K562 (cell line): Measurements from ENCODE around the gene MAD1L1. TPM values are rescaled to one million over a fixed set of nuclear protein-coding genes. Genes with fewer than 3 reads are reported as not detected.

Experiments used
- ARID4B ChIP-seq: sonication (generic); formaldehyde crosslinking; IDR thresholded peaks from 2 replicates; pipeline ENCODE4 v1.8.0; 2022; ENCODE audit warnings: mild to moderate bottlenecking, missing genetic modification reagents
- MGA ChIP-seq: fragments of 450-650 bp; IDR thresholded peaks from 2 replicates; pipeline ENCODE4 v1.6.1; 2016; ENCODE audit warnings: mild to moderate bottlenecking, moderate library complexity
- POLR2H ChIP-seq: IDR thresholded peaks from 2 replicates; pipeline ENCODE4 v1.6.1; 2016; ENCODE audit warnings: missing genetic modification characterization, low read depth, mild to moderate bottlenecking, control low read depth, missing compliant biosample characterization, moderate library complexity
- ZBTB33 ChIP-seq: sonication (generic); formaldehyde crosslinking; IDR thresholded peaks from 2 replicates; pipeline ENCODE4 v1.8.1; 2023; ENCODE audit warnings: mild to moderate bottlenecking, missing genetic modification reagents
- polyA plus RNA-seq, 8 experiments: library from polyadenylated mRNA; depleted of rRNA in 4 of 8; stranded (reverse) in 5 of 8; unstranded in 3 of 8; fragments of >200 nt; fragmentation: Nextera tagmentation in 2 of 8; fragmentation: Illumina TruSeq in 1 of 8; extraction: Ambion mirVana in 2 of 8; extraction: Trizol in 1 of 8; gene quantifications; 2 replicates each; pipeline versions ENCODE4 v1.2.1 to v1.2.3, GENCODE V29; 2011 to 2014; ENCODE audit warnings: inconsistent platforms in 1 of 8, missing spikeins in 1 of 8
- total RNA-seq, 7 experiments: library from RNA; depleted of rRNA in 6 of 7; stranded (reverse); fragments of >200 nt in 6 of 7; fragmentation: Illumina TruSeq in 2 of 7; extraction: Trizol in 2 of 7; gene quantifications; 2 replicates each; pipeline versions ENCODE4 v1.2.1 to v1.2.3, GENCODE V29; 2011 to 2021; ENCODE audit warnings: low replicate concordance in 1 of 7
- TF ChIP-seq, protein P1 (sequence below): fragments of 200-800 bp; sonication (Bioruptor generic); IDR thresholded peaks from 2 replicates; pipeline ENCODE4 v1.6.1; 2017; ENCODE audit warnings: missing genetic modification characterization, missing compliant biosample characterization

The MAD1L1 gene
- total and polyA plus RNA-seq, 9 of the 15 experiments (the other 6 are each of a cell fraction or from before 2014, with no cell fraction given) = 1.7 to 89.7 (median 18.0) TPM

- no peak for TF ChIP-seq ARID4B
- TF ChIP-seq POLR2H (tag) = no peak
- TF ChIP-seq, protein P1, sequence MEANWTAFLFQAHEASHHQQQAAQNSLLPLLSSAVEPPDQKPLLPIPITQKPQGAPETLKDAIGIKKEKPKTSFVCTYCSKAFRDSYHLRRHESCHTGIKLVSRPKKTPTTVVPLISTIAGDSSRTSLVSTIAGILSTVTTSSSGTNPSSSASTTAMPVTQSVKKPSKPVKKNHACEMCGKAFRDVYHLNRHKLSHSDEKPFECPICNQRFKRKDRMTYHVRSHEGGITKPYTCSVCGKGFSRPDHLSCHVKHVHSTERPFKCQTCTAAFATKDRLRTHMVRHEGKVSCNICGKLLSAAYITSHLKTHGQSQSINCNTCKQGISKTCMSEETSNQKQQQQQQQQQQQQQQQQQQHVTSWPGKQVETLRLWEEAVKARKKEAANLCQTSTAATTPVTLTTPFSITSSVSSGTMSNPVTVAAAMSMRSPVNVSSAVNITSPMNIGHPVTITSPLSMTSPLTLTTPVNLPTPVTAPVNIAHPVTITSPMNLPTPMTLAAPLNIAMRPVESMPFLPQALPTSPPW (CRISPR knock-in tag) = no peak
- peak; percentile 69; the same call in 1 of the 2 replicates for TF ChIP-seq MGA
- TF ChIP-seq ZBTB33 (CRISPR knock-in tag) = peak; percentile 99
These were observed 369.4 kb downstream of the MAD1L1 start (continued) for GRCh38 chr7:1863091-1863900.
